Activated B cell treated with CpG ODN at 0.5 μM for 24 hours (primary cell): Measurements from ENCODE around the gene ZBTB18. TPM values are rescaled to one million over a fixed set of nuclear protein-coding genes. Genes with fewer than 3 reads are reported as not detected.

Source experiments
- ATAC-seq: fragments of 200-7000 bp; cut with Tn5 transposase; one replicate; pipeline ENCODE4 v1.10.0; 2021; ENCODE audit warnings: low read depth, mild to moderate bottlenecking, moderate library complexity
- CTCF ChIA-PET: fragments of 350-600 bp; sonication (Branson Sonifier 250); formaldehyde crosslinking; loops from one replicate; lab custom pipeline; 2021; ENCODE audit warnings: antibody characterized with exemption; lab: Charles Lee
- POLR2A ChIA-PET: fragments of 350-600 bp; sonication (Branson Sonifier 250); formaldehyde crosslinking; loops from one replicate; lab custom pipeline; 2021; ENCODE audit warnings: antibody characterized with exemption; lab: Charles Lee
- DNase-seq: peaks from one replicate; pipeline ENCODE4 v3.0.0; 2022
- H3K27ac Mint-ChIP-seq: one replicate; pipeline ENCODE4 v1.8.0; 2020; ENCODE audit warnings: mixed read lengths
- H3K27me3 Mint-ChIP-seq: one replicate; pipeline ENCODE4 v1.8.0; 2021; ENCODE audit warnings: mixed read lengths
- H3K36me3 Mint-ChIP-seq: one replicate; pipeline ENCODE4 v1.8.0; 2021; ENCODE audit warnings: low read depth, mixed read lengths
- H3K4me1 Mint-ChIP-seq: one replicate; pipeline ENCODE4 v1.8.0; 2021; ENCODE audit warnings: mixed read lengths
- H3K4me3 Mint-ChIP-seq: one replicate; pipeline ENCODE4 v1.8.0; 2020; ENCODE audit warnings: mild to moderate bottlenecking, mixed read lengths
- H3K9me3 Mint-ChIP-seq: one replicate; pipeline ENCODE4 v1.8.0; 2020; ENCODE audit warnings: mixed read lengths
- CTCF ChIP-seq: fragments of 200-600 bp; IDR thresholded peaks from one replicate; pipeline ENCODE4 v1.8.0; 2022; ENCODE audit warnings: antibody characterized with exemption, mild to moderate bottlenecking
- intact Hi-C: fragments of 100-400 bp; cut with micrococcal nuclease; formaldehyde crosslinking; loops from one replicate; pipeline ENCODE4 v1.15.1; 2024
- total RNA-seq: library from RNA; stranded (reverse); gene quantifications from 2 replicates; pipeline ENCODE4 v1.2.3, GENCODE V29; 2022

The ZBTB18 gene
- total RNA-seq, 1 donor from 2014 or later, result 46.7 TPM

- ChIA-PET POLR2A (interaction anchor here (0.7 to 5.5 kb wide), 4 partner anchors 8 to 795 kb away, joined by 4 to 55 read pairs (median 6); partner anchors contain the start of gene SDCCAG8), CTCF (interaction anchor here (0.9 to 2.3 kb wide), 3 partner anchors 25 to 706 kb away, joined by 3 to 7 read pairs (median 4); no protein-coding TSS in a partner anchor)
- no peak overlapping the region for H3K4me3 Mint-ChIP-seq
- H3K9me3 Mint-ChIP-seq, result no peaks in the 10 kb centered on the region
- ATAC-seq (no peak), DNase-seq (peak; percentile 35)
- TF ChIP-seq CTCF, result no peak
- H3K27ac Mint-ChIP-seq, result no peak overlapping the region
- H3K36me3 Mint-ChIP-seq, result peaks cover 17% of the 10 kb centered on the region
- no peaks in the 10 kb centered on the region for H3K27me3 Mint-ChIP-seq
- H3K4me1 Mint-ChIP-seq, result peaks cover 20% of the 10 kb centered on the region
- intact Hi-C loops, result loop anchor here (1.0 to 10.0 kb wide), 3 partner anchors 11 to 1265 kb away; no protein-coding TSS in a partner anchor
These were observed 859 bp upstream of the ZBTB18 start for GRCh38 chr1:244050014-244050834.

- Mint-ChIP-seq H3K27me3 (no peaks in the 10 kb centered on the region), H3K4me1 (peaks cover 17% of the 10 kb centered on the region), H3K4me3 (no peak overlapping the region), H3K9me3 (no peaks in the 10 kb centered on the region), H3K27ac (no peak overlapping the region), H3K36me3 (peaks cover 33% of the 10 kb centered on the region)
- CTCF ChIA-PET, result interaction anchor here (1.2 to 2.3 kb wide), 3 partner anchors 23 to 247 kb away, joined by 3 to 7 read pairs (median 4); no protein-coding TSS in a partner anchor
- ATAC-seq (no peak), DNase-seq (no peak)
- POLR2A ChIA-PET, result interaction anchor here (1.2 to 5.5 kb wide), 3 partner anchors 20 to 304 kb away, joined by 3 to 55 read pairs (median 4); no protein-coding TSS in a partner anchor
- intact Hi-C loops, result loop anchor here (10.0 kb wide), 1 partner anchor 1267 kb away; no protein-coding TSS in a partner anchor
- TF ChIP-seq CTCF, result no peak
These were observed 1.1 kb downstream of the ZBTB18 start for GRCh38 chr1:244052016-244052727.

- H3K27me3 Mint-ChIP-seq, result no peaks in the 10 kb centered on the region
- ATAC-seq, result no peak
- ChIA-PET POLR2A (interaction anchor here (1.8 to 5.5 kb wide), 2 partner anchors 19 to 23 kb away, joined by 4 to 55 read pairs; no protein-coding TSS in a partner anchor), CTCF (interaction anchor here (1.6 to 2.3 kb wide), 2 partner anchors 22 to 220 kb away, joined by 4 to 7 read pairs; no protein-coding TSS in a partner anchor)
- H3K4me3 Mint-ChIP-seq, result no peak overlapping the region
- TF ChIP-seq CTCF, result no peak
- DNase-seq, result no peak
- peaks cover 35% of the 10 kb centered on the region for H3K36me3 Mint-ChIP-seq
- H3K4me1 Mint-ChIP-seq, result peaks cover 18% of the 10 kb centered on the region
- intact Hi-C loops, result loop anchor here (10.0 kb wide), 1 partner anchor 1268 kb away; no protein-coding TSS in a partner anchor
- no peak overlapping the region for H3K27ac Mint-ChIP-seq
- H3K9me3 Mint-ChIP-seq, result no peaks in the 10 kb centered on the region
These were observed 1.7 kb downstream of the ZBTB18 start for GRCh38 chr1:244052728-244053312.

DNA sequence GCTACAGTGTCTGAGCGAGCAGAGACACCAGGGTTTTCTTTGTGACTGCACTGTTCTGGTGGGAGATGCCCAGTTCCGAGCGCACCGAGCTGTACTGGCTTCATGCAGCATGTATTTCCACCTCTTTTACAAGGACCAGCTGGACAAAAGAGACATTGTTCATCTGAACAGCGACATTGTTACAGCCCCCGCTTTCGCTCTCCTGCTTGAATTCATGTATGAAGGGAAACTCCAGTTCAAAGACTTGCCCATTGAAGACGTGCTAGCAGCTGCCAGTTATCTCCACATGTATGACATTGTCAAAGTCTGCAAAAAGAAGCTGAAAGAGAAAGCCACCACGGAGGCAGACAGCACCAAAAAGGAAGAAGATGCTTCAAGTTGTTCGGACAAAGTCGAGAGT is 2.7 kb downstream of the ZBTB18 start:
- Mint-ChIP-seq H3K36me3 (peaks cover 35% of the 10 kb centered on the region), H3K4me1 (peaks cover 22% of the 10 kb centered on the region), H3K9me3 (no peaks in the 10 kb centered on the region), H3K27ac (no peak overlapping the region), H3K4me3 (no peak overlapping the region), H3K27me3 (no peaks in the 10 kb centered on the region)
- POLR2A ChIA-PET, result interaction anchor here (0.5 to 5.5 kb wide), 3 partner anchors 9 to 156 kb away, joined by 3 to 55 read pairs (median 5); no protein-coding TSS in a partner anchor
- intact Hi-C loops, result loop anchor here (10.0 kb wide), 1 partner anchor 1269 kb away; no protein-coding TSS in a partner anchor
- no peak for TF ChIP-seq CTCF
- DNase-seq, result no peak
- CTCF ChIA-PET, result no interaction called here
- no peak for ATAC-seq
